Dermis blood vessel endothelial cell (primary cell): Measurements from ENCODE around the gene SMAD1. TPM values are rescaled to one million over a fixed set of nuclear protein-coding genes. Genes with fewer than 3 reads are reported as not detected.

Source experiments
- DNase-seq: peaks from one replicate; pipeline ENCODE4 v3.0.0; 2010
- total RNA-seq: library from RNA; depleted of rRNA; stranded (reverse); fragments of >200 nt; gene quantifications from 2 replicates; pipeline ENCODE4 v1.2.3, GENCODE V29; 2014

Gene SMAD1
- total RNA-seq, 1 donor from 2014 or later: 186 TPM

GRCh38 chr4:145489556-145489955, 7.9 kb downstream of the SMAD1 start:
- no peak for DNase-seq

- DNase-seq: no peak
These were observed 8.7 kb downstream of the SMAD1 start for GRCh38 chr4:145490361-145490760.

- DNase-seq: no peak
These were observed 9.1 kb downstream of the SMAD1 start for GRCh38 chr4:145490796-145491195.

GRCh38 chr4:145492376-145492775, 10.7 kb downstream of the SMAD1 start:
- DNase-seq: no peak

GRCh38 chr4:145493166-145493565, 11.5 kb downstream of the SMAD1 start:
- no peak for DNase-seq

GRCh38 chr4:145494666-145495270, 13.1 kb downstream of the SMAD1 start:
- DNase-seq: no peak

GRCh38 chr4:145496292-145496691, 14.6 kb downstream of the SMAD1 start:
- DNase-seq: no peak

GRCh38 chr4:145497199-145498149, 15.8 kb downstream of the SMAD1 start:
- no peak for DNase-seq

- DNase-seq: no peak
These were observed 16.8 kb downstream of the SMAD1 start for GRCh38 chr4:145498430-145498829.

- peak; percentile 93 for DNase-seq
These were observed 19.5 kb downstream of the SMAD1 start for GRCh38 chr4:145501051-145501660.

- DNase-seq: no peak
These were observed 21.2 kb downstream of the SMAD1 start for GRCh38 chr4:145502809-145503208.

- peak; percentile 63 for DNase-seq
These were observed 21.9 kb downstream of the SMAD1 start for GRCh38 chr4:145503486-145504072.

- no peak for DNase-seq
These were observed 24.3 kb downstream of the SMAD1 start for GRCh38 chr4:145505995-145506394.

GRCh38 chr4:145507636-145508035, 26.0 kb downstream of the SMAD1 start:
- DNase-seq: peak; percentile 78

- peak; percentile 63 for DNase-seq
These were observed 30.4 kb downstream of the SMAD1 start for GRCh38 chr4:145511913-145512522.

- no peak for DNase-seq
These were observed 31.5 kb downstream of the SMAD1 start for GRCh38 chr4:145513020-145513621.

- no peak for DNase-seq
These were observed 38.5 kb downstream of the SMAD1 start for GRCh38 chr4:145520172-145520571.

GRCh38 chr4:145521282-145521681, 39.6 kb downstream of the SMAD1 start:
- no peak for DNase-seq

GRCh38 chr4:145523117-145523516, 41.5 kb downstream of the SMAD1 start:
- no peak for DNase-seq

- no peak for DNase-seq
These were observed 42.9 kb downstream of the SMAD1 start for GRCh38 chr4:145524552-145524951.

- no peak for DNase-seq
These were observed 43.7 kb downstream of the SMAD1 start for GRCh38 chr4:145525291-145525740.

GRCh38 chr4:145527773-145528172, 46.1 kb downstream of the SMAD1 start:
- no peak for DNase-seq
